HepG2 (cell line): ENCODE data around the gene MAGEA4.

ENCODE experiments used
- ATM ChIP-seq: fragments of 450-650 bp; IDR thresholded peaks from 2 replicates; pipeline ENCODE4 v1.7.1; 2017; ENCODE audit warnings: mild to moderate bottlenecking, borderline replicate concordance
- BRCA1 ChIP-seq: sonication (generic); formaldehyde crosslinking; IDR thresholded peaks from 2 replicates; pipeline ENCODE4 v1.4.0; 2020; ENCODE audit warnings: missing genetic modification reagents
- CTCF ChIP-seq: sonication (generic); formaldehyde crosslinking; IDR thresholded peaks from 2 replicates; pipeline ENCODE4 v1.5.0; 2020; ENCODE audit warnings: mild to moderate bottlenecking, missing genetic modification reagents, moderate library complexity
- GFI1 ChIP-seq: sonication (generic); formaldehyde crosslinking; IDR thresholded peaks from 2 replicates; pipeline ENCODE4 v1.5.0; 2020; ENCODE audit warnings: missing genetic modification reagents, mild to moderate bottlenecking, borderline replicate concordance
- TF ChIP-seq, protein P1 (sequence below): sonication (generic); formaldehyde crosslinking; conservative IDR thresholded peaks from 2 replicates; pipeline ENCODE4 v1.5.0; 2020; ENCODE audit warnings: missing genetic modification reagents

GRCh38 chrX:151970027-151970426, 57.3 kb downstream of the MAGEA4 start:
- no peak for TF ChIP-seq CTCF (CRISPR knock-in tag)
- TF ChIP-seq, protein P1, sequence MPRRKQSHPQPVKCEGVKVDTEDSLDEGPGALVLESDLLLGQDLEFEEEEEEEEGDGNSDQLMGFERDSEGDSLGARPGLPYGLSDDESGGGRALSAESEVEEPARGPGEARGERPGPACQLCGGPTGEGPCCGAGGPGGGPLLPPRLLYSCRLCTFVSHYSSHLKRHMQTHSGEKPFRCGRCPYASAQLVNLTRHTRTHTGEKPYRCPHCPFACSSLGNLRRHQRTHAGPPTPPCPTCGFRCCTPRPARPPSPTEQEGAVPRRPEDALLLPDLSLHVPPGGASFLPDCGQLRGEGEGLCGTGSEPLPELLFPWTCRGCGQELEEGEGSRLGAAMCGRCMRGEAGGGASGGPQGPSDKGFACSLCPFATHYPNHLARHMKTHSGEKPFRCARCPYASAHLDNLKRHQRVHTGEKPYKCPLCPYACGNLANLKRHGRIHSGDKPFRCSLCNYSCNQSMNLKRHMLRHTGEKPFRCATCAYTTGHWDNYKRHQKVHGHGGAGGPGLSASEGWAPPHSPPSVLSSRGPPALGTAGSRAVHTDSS: no peak
- no peak for TF ChIP-seq BRCA1
- no peak for TF ChIP-seq ATM
- TF ChIP-seq GFI1 (CRISPR knock-in tag): no peak
